ENCODE measurements around the gene HNRNPAB.

GRCh38 chr5:178207917-178208280 is 3.6 kb downstream of the HNRNPAB start:
- TF ChIP-seq ZC3H10 (CRISPR knock-in tag; IDR thresholded peaks at IDR 0.05) (no peak), GLIS3 (CRISPR knock-in tag; IDR thresholded peaks at IDR 0.05) (no peak), PATZ1 (CRISPR knock-in tag; IDR thresholded peaks at IDR 0.05; ENCODE audit: borderline replicate concordance) (no peak), CREB5 (CRISPR knock-in tag; IDR thresholded peaks at IDR 0.05; ENCODE audit: low read depth) (no peak), OSR1 (CRISPR knock-in tag; IDR thresholded peaks at IDR 0.05) (no peak), ZFP30 (CRISPR knock-in tag; IDR thresholded peaks at IDR 0.05) (no peak), ISL1 (CRISPR knock-in tag; IDR thresholded peaks at IDR 0.05) (no peak)
